Measurements from ENCODE around the gene TTLL6. TPM values are rescaled to one million over a fixed set of nuclear protein-coding genes. Genes with fewer than 3 reads are reported as not detected.
A peak's percentile ranks its signal among the peaks of the same experiment; 100 is the strongest.
"Not testable (repeated sequence)": the region's sequence is repeated elsewhere in the genome, so short reads cannot be mapped to it uniquely, and the experiment has no call there.

The TTLL6 gene
- total and polyA plus RNA-seq, 4 donors = 0.22 to 0.61 (median 0.31) TPM

DNA sequence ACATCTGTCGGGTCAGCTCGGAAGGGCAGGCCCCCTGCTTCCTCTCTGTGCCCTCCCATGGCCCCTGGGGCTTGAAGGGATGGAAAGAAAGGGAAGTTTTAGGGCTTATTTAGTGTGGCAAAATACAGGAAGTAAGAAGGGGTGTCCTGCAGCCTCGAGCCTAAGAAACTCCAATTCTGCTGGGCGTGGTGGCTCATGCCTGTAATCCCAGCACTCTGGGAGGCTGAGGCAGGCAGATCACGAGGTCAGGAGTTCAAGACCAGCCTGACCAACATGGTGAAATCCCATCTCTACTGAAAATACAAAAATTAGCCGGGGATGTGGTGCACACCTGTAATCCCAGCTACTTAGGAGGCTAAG lies 20.9 kb downstream of the TTLL6 start:
- DNase-seq (ENCODE audit: low read depth in 4 of 6, low spot score in 6 of 6); H3K27ac ChIP-seq (ENCODE audit: low read depth, low read length); H3K36me3 ChIP-seq (ENCODE audit: control insufficient read depth, insufficient read depth, low read length); H3K27me3 ChIP-seq (ENCODE audit: control insufficient read depth, insufficient read depth, low read length); H3K4me3 ChIP-seq (ENCODE audit: low read depth, low read length); H3K4me1 ChIP-seq (ENCODE audit: control insufficient read depth, insufficient read depth, low read length); H3K9me3 ChIP-seq (ENCODE audit: control insufficient read depth, insufficient read depth, low read length): not testable (repeated sequence)
- 58% methylated on average over 6 of the region's 6 CpGs for WGBS (ENCODE audit: insufficient coverage)

DNA sequence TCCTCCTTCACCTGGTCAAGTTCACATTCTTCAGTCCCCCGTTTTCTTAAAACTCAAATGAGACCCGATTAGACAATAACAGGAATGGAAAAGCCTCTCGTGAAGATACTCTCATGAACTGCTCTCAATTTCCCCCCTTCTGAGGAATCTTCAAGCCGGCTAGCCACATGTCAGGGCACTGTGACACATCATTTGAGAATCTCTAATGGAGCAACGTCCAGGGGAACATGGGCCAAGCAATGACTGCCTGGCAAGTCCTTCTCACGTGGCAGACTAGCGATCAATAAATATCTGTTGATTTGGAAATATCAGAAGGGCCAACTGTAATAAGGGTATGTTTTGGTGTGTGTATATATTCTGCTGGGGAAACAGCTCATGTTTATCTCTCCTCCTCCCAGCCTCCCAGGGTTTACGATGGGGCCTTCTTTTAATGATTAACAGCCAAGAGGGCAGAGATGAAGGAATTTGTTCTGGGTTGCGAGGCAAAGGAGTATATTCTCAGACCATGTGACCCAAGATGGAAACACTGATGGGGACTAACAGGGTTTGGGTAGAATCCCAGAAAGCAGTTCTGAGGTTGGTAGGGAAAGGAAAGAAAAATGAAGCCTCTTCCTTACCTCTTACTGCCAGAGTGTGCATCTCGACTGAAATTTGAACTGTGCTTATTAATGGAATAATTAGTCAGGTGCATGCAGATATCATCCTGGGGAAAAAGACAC lies 21.4 kb downstream of the TTLL6 start:
- H3K9me3 ChIP-seq (ENCODE audit: control insufficient read depth, insufficient read depth, low read length) = no peaks in the 10 kb centered on the region
- no peaks in the 10 kb centered on the region for H3K4me1 ChIP-seq (ENCODE audit: control insufficient read depth, insufficient read depth, low read length)
- no peaks in the 10 kb centered on the region for H3K36me3 ChIP-seq (ENCODE audit: control insufficient read depth, insufficient read depth, low read length)
- H3K27me3 ChIP-seq (ENCODE audit: control insufficient read depth, insufficient read depth, low read length) = no peaks in the 10 kb centered on the region
- H3K27ac ChIP-seq (ENCODE audit: low read depth, low read length) = no peak overlapping the region
- WGBS (ENCODE audit: insufficient coverage) = 57% methylated on average over 5 of the region's 10 CpGs
- no peak overlapping the region for H3K4me3 ChIP-seq (ENCODE audit: low read depth, low read length)
- no peak for DNase-seq (ENCODE audit: low read depth in 4 of 6, low spot score in 6 of 6)

DNA sequence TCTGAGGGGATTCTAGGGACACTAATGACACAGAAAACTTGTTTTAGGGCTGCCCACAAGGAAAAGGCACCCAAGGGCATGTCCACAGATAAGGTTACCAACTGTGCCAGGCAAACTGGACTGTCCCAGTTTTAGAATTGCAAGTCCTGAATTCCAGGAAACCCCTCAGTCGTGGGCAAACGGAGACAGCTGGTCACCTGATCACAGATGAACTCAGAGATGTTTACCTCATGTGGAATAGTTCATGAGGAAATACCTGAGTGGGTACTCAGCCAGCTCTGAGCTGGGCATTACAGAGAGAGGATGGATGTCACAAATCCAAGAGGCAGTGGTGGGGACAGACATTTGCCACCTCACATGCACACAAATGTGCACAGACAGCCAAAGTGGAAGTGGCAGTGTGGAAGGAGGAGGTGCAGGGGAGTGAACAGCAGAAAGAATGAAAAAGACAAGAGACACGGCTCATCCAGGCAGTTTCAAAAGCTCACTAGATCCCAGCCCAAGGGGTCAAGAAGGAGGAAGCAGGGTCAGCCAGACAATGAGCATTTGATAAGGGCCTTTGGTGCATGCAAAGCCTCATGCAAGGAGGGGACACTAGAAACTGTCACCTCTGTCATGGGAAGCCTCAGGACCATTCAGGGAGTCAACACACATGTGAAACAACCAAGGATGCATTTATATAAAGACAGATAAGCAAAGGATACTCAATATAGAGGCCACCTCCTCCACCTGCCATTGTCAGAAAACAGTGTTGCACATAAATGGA lies 24.8 kb downstream of the TTLL6 start:
- Histone ChIP-seq H3K27me3 (ENCODE audit: control insufficient read depth, insufficient read depth, low read length) (peaks cover 4% of the 10 kb centered on the region), H3K4me1 (ENCODE audit: control insufficient read depth, insufficient read depth, low read length) (no peaks in the 10 kb centered on the region), H3K36me3 (ENCODE audit: control insufficient read depth, insufficient read depth, low read length) (no peaks in the 10 kb centered on the region), H3K9me3 (ENCODE audit: control insufficient read depth, insufficient read depth, low read length) (no peaks in the 10 kb centered on the region), H3K4me3 (ENCODE audit: low read depth, low read length) (no peak overlapping the region), H3K27ac (ENCODE audit: low read depth, low read length) (no peak overlapping the region)
- WGBS (ENCODE audit: insufficient coverage) = 45% methylated on average over 3 of the region's 3 CpGs
- DNase-seq (ENCODE audit: low read depth in 4 of 6, low spot score in 6 of 6) = no peak

DNA sequence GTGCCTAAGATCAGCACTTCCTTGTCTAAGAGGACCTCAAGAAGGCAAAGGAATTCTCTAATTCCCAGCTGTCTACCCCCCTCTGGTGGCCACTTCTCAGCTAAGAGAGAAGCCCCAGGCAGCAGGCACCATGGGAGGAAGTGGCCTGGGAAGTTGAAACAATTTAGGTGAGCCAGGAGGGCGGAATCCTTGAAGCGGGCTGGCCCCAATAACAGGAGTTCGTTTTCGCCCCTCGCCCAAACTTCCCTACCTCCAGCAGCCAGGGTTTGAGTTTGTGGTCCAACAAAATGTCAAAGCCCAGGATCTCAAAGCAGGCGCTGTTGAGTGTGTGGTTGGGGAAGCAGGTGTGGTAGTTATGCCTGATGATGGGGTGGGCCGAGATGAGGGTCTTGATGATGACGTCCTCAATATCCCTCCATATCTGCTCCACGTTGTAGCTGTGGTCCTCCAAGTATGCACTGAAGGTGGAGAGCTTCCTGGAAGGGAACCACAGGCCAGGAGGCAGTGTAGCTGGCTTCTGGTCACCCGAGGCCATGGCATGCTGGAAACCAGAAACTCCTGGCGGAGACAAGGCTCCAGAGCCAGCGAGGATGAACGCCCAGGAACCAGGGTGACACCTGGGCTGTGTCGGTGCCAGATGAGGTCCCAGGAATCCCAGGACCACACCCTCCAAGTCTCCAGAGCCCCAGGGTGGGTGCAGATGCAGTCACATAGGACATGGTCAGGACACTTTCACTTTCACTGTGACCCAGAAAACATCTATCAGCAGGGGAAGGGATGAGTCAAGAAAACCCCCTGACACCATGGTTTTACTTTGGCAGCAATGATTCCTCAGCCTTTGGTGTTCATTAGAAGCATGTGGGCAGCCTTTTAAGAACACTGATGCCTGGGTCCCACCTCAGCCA lies 25.6 kb downstream of the TTLL6 start:
- H3K27me3 ChIP-seq (ENCODE audit: control insufficient read depth, insufficient read depth, low read length) = peaks cover 4% of the 10 kb centered on the region
- 88% methylated on average over 5 of the region's 14 CpGs for WGBS (ENCODE audit: insufficient coverage)

DNA sequence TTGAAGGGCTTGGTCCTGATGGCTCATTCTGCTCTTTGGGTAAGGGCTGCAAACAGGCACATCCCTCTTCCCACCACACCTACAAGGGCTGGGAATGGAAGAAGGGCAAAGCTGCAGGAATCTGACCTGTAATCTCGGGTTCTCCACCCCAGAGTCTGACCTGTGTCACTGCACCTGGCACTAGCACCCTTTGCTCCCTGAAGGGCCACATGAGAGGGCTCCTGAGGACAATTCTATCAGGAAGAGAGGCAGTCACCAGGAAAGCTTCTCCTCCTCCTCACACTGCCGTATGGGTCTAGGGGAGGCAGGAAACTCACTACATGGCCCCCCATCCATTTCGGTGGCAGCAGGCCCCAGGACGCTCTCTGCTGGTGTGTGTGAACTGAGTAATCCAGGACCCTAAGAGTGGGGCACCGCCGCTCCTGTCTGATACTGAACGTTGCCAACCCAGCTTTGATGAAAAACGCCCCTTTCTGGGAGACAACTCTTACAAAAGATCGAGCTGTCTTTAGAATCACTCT lies 26.4 kb downstream of the TTLL6 start:
- Histone ChIP-seq H3K4me1 (ENCODE audit: control insufficient read depth, insufficient read depth, low read length) (no peaks in the 10 kb centered on the region), H3K36me3 (ENCODE audit: control insufficient read depth, insufficient read depth, low read length) (no peaks in the 10 kb centered on the region), H3K9me3 (ENCODE audit: control insufficient read depth, insufficient read depth, low read length) (no peaks in the 10 kb centered on the region), H3K27me3 (ENCODE audit: control insufficient read depth, insufficient read depth, low read length) (peaks cover 4% of the 10 kb centered on the region), H3K27ac (ENCODE audit: low read depth, low read length) (no peak overlapping the region), H3K4me3 (ENCODE audit: low read depth, low read length) (no peak overlapping the region)
- no peak for DNase-seq (ENCODE audit: low read depth in 4 of 6, low spot score in 6 of 6)
- WGBS (ENCODE audit: insufficient coverage) = 22% methylated on average over 5 of the region's 9 CpGs

More for the DNA sequence above, 25.6 kb downstream of the TTLL6 start:
- no peaks in the 10 kb centered on the region for H3K4me1 ChIP-seq (ENCODE audit: control insufficient read depth, insufficient read depth, low read length)
- no peaks in the 10 kb centered on the region for H3K36me3 ChIP-seq (ENCODE audit: control insufficient read depth, insufficient read depth, low read length)
- H3K4me3 ChIP-seq (ENCODE audit: low read depth, low read length) = no peak overlapping the region
- H3K27ac ChIP-seq (ENCODE audit: low read depth, low read length) = no peak overlapping the region
- DNase-seq (ENCODE audit: low read depth in 4 of 6, low spot score in 6 of 6) = peak; percentile 17 to 85 (median 58)
- H3K9me3 ChIP-seq (ENCODE audit: control insufficient read depth, insufficient read depth, low read length) = no peaks in the 10 kb centered on the region

DNA sequence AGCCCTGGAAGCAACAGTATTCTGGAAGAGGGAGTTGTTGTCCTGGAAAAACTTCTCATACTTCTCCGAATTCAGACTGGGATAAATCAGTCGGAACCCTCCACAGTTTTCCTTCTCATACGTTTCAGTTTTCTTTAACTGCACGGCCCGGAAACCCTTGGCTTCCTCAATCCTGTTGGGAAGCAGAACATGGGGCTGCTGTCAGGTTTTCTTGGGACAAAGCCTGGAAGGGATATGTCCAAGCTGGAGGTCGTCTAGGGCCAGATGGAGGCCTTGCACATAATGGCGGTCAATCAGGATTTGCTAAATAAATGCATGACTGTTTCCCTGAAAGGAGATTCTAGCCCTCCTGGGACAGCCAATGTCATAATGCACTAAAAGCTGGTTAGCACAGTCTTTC lies 29.2 kb downstream of the TTLL6 start:
- 63% methylated on average over 2 of the region's 7 CpGs for WGBS (ENCODE audit: insufficient coverage)
- no peaks in the 10 kb centered on the region for H3K36me3 ChIP-seq (ENCODE audit: control insufficient read depth, insufficient read depth, low read length)
- H3K4me3 ChIP-seq (ENCODE audit: low read depth, low read length) = no peak overlapping the region
- peaks cover 4% of the 10 kb centered on the region for H3K27me3 ChIP-seq (ENCODE audit: control insufficient read depth, insufficient read depth, low read length)
- no peak for DNase-seq (ENCODE audit: low read depth in 4 of 6, low spot score in 6 of 6)
- H3K4me1 ChIP-seq (ENCODE audit: control insufficient read depth, insufficient read depth, low read length) = no peaks in the 10 kb centered on the region
- H3K9me3 ChIP-seq (ENCODE audit: control insufficient read depth, insufficient read depth, low read length) = no peaks in the 10 kb centered on the region
- no peak overlapping the region for H3K27ac ChIP-seq (ENCODE audit: low read depth, low read length)

DNA sequence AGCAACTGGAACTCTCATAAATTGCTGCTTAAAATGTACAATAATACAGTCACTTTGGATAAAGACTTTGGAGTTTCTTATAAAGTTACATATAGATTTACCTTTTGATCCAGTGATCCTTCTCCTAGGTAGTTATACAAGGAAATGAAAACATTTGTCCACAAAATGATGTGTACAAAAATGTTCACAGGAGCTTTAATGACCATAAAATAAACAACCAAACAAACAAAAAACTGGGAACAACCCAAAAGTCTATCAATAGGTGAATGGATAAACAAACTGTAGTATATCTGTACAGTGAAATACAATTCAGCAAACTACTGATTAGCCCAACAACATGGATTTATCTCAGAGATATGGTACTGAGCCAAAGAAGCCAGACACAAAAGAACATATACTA lies 37.6 kb downstream of the TTLL6 start:
- H3K9me3 ChIP-seq (ENCODE audit: control insufficient read depth, insufficient read depth, low read length) = no peaks in the 10 kb centered on the region
- no peak for DNase-seq (ENCODE audit: low read depth in 4 of 6, low spot score in 6 of 6)
- no peaks in the 10 kb centered on the region for H3K27me3 ChIP-seq (ENCODE audit: control insufficient read depth, insufficient read depth, low read length)
- no peaks in the 10 kb centered on the region for H3K36me3 ChIP-seq (ENCODE audit: control insufficient read depth, insufficient read depth, low read length)
- no peak overlapping the region for H3K27ac ChIP-seq (ENCODE audit: low read depth, low read length)
- H3K4me1 ChIP-seq (ENCODE audit: control insufficient read depth, insufficient read depth, low read length) = no peaks in the 10 kb centered on the region
- H3K4me3 ChIP-seq (ENCODE audit: low read depth, low read length) = no peak overlapping the region

DNA sequence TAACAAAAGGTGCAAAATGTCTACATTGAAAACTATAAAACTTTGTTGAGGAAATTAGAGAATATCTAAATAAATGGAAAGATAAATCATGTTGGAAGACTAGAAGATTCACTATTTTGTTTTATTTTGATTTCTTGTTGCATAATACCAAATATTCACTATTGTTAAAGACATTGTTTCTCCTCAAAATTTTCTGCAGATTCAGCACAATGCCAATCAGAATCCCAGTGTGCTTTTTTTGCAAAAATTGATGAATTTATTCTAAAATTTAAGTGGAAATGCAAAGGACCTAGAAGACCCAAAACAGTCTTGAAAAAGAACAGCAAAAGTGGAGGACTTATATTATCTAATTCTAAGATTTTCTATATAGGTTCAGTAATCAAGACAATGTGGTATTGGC lies 40.4 kb downstream of the TTLL6 start:
- Histone ChIP-seq H3K27me3 (ENCODE audit: control insufficient read depth, insufficient read depth, low read length) (no peaks in the 10 kb centered on the region), H3K36me3 (ENCODE audit: control insufficient read depth, insufficient read depth, low read length) (no peaks in the 10 kb centered on the region), H3K4me1 (ENCODE audit: control insufficient read depth, insufficient read depth, low read length) (no peaks in the 10 kb centered on the region), H3K27ac (ENCODE audit: low read depth, low read length) (no peak overlapping the region), H3K9me3 (ENCODE audit: control insufficient read depth, insufficient read depth, low read length) (no peaks in the 10 kb centered on the region), H3K4me3 (ENCODE audit: low read depth, low read length) (no peak overlapping the region)
- no peak for DNase-seq (ENCODE audit: low read depth in 4 of 6, low spot score in 6 of 6)

DNA sequence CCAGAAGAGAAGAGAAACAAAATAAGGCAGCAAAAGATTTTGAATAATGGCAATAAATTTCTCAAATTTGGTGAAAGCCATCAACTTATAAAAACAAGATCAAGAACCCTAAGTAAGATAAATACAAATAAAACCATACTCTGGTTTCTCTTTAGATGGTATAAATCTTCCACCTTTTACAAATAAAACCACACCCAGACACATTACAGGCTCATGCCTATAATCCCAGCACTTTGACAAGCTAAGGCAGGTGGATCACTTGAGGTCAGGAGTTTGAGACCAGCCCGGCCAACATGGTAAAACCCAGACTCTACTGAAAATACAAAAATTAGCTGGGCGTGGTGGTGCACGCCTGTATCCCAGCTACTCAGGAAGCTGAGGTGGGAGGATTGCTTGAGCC lies 43.8 kb downstream of the TTLL6 start:
- WGBS (ENCODE audit: insufficient coverage) = 100% methylated on average over 1 of the region's 3 CpGs
- no peak overlapping the region for H3K27ac ChIP-seq (ENCODE audit: low read depth, low read length)
- no peaks in the 10 kb centered on the region for H3K27me3 ChIP-seq (ENCODE audit: control insufficient read depth, insufficient read depth, low read length)
- no peaks in the 10 kb centered on the region for H3K4me1 ChIP-seq (ENCODE audit: control insufficient read depth, insufficient read depth, low read length)
- no peak overlapping the region for H3K4me3 ChIP-seq (ENCODE audit: low read depth, low read length)
- no peaks in the 10 kb centered on the region for H3K36me3 ChIP-seq (ENCODE audit: control insufficient read depth, insufficient read depth, low read length)
- no peaks in the 10 kb centered on the region for H3K9me3 ChIP-seq (ENCODE audit: control insufficient read depth, insufficient read depth, low read length)
- no peak for DNase-seq (ENCODE audit: low read depth in 4 of 6, low spot score in 6 of 6)

Data from spinal cord (tissue), 10 donors.